ENCODE data around the gene CDC7. TPM values are rescaled to one million over a fixed set of nuclear protein-coding genes. Genes with fewer than 3 reads are reported as not detected.

Gene CDC7
- total and polyA plus RNA-seq, 2 experiments from 2014 or later, result 26.6 to 44.0 TPM

DNA sequence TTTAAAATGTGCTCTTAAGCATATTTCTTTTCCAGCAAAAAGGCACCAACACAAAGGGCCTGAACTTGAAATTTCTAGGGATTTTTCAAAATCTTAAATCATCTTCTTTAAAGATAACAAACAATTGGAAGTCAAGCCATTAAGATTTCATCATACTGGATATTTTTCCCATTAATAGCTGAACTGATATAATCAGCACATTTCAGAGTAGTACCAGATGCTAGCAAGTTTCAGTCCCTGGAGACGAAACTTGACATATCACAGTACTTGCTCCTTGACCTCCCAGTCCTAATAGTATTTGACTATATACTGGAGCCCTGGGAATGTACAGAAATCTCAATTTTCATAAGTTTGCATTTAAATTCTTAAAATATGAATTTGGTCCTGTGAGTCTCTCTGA lies 10.2 kb upstream of the CDC7 start:
- Mint-ChIP-seq H3K27ac (no peak overlapping the region), H3K36me3 (ENCODE audit: low read depth) (no peaks in the 10 kb centered on the region), H3K4me3 (no peak overlapping the region), H3K27me3 (ENCODE audit: insufficient read depth, low read depth, poor library complexity) (peaks cover 1% of the 10 kb centered on the region), H3K9me3 (no peaks in the 10 kb centered on the region), H3K4me1 (no peaks in the 10 kb centered on the region)
- no peaks in the 10 kb centered on the region for H3K36me3 ChIP-seq (ENCODE audit: insufficient read depth)
- H3K4me1 ChIP-seq (ENCODE audit: insufficient read depth), result no peaks in the 10 kb centered on the region
- no peaks in the 10 kb centered on the region for H3K79me2 ChIP-seq (replicated peaks; ENCODE audit: insufficient read depth)
- H3K27ac ChIP-seq (ENCODE audit: low read depth), result no peak overlapping the region
- no peaks in the 10 kb centered on the region for H3K9me2 ChIP-seq (ENCODE audit: insufficient read depth)
- H3F3A ChIP-seq (replicated peaks; ENCODE audit: low read depth), result no peaks in the 10 kb centered on the region
- H2AFZ ChIP-seq, result no peak overlapping the region
- no peak for TF ChIP-seq STAT1 (IDR thresholded peaks at IDR 0.05; ENCODE audit: unreplicated experiment)
- TF ChIP-seq JUNB (IDR thresholded peaks at IDR 0.05; ENCODE audit: unreplicated experiment), result no peak
- no peak for TF ChIP-seq CREB1 (CRISPR knock-in tag; IDR thresholded peaks at IDR 0.05; ENCODE audit: low read depth)
- TF ChIP-seq, protein P1, sequence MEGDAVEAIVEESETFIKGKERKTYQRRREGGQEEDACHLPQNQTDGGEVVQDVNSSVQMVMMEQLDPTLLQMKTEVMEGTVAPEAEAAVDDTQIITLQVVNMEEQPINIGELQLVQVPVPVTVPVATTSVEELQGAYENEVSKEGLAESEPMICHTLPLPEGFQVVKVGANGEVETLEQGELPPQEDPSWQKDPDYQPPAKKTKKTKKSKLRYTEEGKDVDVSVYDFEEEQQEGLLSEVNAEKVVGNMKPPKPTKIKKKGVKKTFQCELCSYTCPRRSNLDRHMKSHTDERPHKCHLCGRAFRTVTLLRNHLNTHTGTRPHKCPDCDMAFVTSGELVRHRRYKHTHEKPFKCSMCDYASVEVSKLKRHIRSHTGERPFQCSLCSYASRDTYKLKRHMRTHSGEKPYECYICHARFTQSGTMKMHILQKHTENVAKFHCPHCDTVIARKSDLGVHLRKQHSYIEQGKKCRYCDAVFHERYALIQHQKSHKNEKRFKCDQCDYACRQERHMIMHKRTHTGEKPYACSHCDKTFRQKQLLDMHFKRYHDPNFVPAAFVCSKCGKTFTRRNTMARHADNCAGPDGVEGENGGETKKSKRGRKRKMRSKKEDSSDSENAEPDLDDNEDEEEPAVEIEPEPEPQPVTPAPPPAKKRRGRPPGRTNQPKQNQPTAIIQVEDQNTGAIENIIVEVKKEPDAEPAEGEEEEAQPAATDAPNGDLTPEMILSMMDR (conservative IDR thresholded peaks at IDR 0.05; ENCODE audit: low read depth in 2 of 2), result no peak
- no peak for TF ChIP-seq ZNF331 (CRISPR knock-in tag; IDR thresholded peaks at IDR 0.05; ENCODE audit: low read depth)
- no peak for TF ChIP-seq ZNF114 (CRISPR knock-in tag; IDR thresholded peaks at IDR 0.05)
- no peak for TF ChIP-seq EZH2 (IDR thresholded peaks at IDR 0.05; ENCODE audit: low read depth, unreplicated experiment)
- TF ChIP-seq, protein P2, sequence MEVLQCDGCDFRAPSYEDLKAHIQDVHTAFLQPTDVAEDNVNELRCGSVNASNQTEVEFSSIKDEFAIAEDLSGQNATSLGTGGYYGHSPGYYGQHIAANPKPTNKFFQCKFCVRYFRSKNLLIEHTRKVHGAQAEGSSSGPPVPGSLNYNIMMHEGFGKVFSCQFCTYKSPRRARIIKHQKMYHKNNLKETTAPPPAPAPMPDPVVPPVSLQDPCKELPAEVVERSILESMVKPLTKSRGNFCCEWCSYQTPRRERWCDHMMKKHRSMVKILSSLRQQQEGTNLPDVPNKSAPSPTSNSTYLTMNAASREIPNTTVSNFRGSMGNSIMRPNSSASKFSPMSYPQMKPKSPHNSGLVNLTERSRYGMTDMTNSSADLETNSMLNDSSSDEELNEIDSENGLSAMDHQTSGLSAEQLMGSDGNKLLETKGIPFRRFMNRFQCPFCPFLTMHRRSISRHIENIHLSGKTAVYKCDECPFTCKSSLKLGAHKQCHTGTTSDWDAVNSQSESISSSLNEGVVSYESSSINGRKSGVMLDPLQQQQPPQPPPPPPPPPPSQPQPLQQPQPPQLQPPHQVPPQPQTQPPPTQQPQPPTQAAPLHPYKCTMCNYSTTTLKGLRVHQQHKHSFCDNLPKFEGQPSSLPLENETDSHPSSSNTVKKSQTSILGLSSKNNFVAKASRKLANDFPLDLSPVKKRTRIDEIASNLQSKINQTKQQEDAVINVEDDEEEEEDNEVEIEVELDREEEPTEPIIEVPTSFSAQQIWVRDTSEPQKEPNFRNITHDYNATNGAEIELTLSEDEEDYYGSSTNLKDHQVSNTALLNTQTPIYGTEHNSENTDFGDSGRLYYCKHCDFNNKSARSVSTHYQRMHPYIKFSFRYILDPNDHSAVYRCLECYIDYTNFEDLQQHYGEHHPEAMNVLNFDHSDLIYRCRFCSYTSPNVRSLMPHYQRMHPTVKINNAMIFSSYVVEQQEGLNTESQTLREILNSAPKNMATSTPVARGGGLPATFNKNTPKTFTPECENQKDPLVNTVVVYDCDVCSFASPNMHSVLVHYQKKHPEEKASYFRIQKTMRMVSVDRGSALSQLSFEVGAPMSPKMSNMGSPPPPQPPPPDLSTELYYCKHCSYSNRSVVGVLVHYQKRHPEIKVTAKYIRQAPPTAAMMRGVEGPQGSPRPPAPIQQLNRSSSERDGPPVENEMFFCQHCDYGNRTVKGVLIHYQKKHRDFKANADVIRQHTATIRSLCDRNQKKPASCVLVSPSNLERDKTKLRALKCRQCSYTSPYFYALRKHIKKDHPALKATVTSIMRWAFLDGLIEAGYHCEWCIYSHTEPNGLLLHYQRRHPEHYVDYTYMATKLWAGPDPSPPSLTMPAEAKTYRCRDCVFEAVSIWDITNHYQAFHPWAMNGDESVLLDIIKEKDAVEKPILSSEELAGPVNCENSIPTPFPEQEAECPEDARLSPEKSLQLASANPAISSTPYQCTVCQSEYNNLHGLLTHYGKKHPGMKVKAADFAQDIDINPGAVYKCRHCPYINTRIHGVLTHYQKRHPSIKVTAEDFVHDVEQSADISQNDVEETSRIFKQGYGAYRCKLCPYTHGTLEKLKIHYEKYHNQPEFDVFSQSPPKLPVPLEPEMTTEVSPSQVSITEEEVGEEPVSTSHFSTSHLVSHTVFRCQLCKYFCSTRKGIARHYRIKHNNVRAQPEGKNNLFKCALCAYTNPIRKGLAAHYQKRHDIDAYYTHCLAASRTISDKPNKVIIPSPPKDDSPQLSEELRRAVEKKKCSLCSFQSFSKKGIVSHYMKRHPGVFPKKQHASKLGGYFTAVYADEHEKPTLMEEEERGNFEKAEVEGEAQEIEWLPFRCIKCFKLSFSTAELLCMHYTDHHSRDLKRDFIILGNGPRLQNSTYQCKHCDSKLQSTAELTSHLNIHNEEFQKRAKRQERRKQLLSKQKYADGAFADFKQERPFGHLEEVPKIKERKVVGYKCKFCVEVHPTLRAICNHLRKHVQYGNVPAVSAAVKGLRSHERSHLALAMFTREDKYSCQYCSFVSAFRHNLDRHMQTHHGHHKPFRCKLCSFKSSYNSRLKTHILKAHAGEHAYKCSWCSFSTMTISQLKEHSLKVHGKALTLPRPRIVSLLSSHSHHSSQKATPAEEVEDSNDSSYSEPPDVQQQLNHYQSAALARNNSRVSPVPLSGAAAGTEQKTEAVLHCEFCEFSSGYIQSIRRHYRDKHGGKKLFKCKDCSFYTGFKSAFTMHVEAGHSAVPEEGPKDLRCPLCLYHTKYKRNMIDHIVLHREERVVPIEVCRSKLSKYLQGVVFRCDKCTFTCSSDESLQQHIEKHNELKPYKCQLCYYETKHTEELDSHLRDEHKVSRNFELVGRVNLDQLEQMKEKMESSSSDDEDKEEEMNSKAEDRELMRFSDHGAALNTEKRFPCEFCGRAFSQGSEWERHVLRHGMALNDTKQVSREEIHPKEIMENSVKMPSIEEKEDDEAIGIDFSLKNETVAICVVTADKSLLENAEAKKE (CRISPR knock-in tag; IDR thresholded peaks at IDR 0.05), result no peak
- no peak for TF ChIP-seq EZH2phosphoT487 (IDR thresholded peaks at IDR 0.05; ENCODE audit: unreplicated experiment)
- TF ChIP-seq, protein P3, sequence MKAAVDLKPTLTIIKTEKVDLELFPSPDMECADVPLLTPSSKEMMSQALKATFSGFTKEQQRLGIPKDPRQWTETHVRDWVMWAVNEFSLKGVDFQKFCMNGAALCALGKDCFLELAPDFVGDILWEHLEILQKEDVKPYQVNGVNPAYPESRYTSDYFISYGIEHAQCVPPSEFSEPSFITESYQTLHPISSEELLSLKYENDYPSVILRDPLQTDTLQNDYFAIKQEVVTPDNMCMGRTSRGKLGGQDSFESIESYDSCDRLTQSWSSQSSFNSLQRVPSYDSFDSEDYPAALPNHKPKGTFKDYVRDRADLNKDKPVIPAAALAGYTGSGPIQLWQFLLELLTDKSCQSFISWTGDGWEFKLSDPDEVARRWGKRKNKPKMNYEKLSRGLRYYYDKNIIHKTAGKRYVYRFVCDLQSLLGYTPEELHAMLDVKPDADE (IDR thresholded peaks at IDR 0.05), result no peak
- TF ChIP-seq NANOG (IDR thresholded peaks at IDR 0.05; ENCODE audit: borderline replicate concordance), result no peak
- TF ChIP-seq, protein P4, sequence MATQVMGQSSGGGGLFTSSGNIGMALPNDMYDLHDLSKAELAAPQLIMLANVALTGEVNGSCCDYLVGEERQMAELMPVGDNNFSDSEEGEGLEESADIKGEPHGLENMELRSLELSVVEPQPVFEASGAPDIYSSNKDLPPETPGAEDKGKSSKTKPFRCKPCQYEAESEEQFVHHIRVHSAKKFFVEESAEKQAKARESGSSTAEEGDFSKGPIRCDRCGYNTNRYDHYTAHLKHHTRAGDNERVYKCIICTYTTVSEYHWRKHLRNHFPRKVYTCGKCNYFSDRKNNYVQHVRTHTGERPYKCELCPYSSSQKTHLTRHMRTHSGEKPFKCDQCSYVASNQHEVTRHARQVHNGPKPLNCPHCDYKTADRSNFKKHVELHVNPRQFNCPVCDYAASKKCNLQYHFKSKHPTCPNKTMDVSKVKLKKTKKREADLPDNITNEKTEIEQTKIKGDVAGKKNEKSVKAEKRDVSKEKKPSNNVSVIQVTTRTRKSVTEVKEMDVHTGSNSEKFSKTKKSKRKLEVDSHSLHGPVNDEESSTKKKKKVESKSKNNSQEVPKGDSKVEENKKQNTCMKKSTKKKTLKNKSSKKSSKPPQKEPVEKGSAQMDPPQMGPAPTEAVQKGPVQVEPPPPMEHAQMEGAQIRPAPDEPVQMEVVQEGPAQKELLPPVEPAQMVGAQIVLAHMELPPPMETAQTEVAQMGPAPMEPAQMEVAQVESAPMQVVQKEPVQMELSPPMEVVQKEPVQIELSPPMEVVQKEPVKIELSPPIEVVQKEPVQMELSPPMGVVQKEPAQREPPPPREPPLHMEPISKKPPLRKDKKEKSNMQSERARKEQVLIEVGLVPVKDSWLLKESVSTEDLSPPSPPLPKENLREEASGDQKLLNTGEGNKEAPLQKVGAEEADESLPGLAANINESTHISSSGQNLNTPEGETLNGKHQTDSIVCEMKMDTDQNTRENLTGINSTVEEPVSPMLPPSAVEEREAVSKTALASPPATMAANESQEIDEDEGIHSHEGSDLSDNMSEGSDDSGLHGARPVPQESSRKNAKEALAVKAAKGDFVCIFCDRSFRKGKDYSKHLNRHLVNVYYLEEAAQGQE (IDR thresholded peaks at IDR 0.05; ENCODE audit: unreplicated experiment), result no peak
- no peak for TF ChIP-seq POLR2AphosphoS5 (IDR thresholded peaks at IDR 0.05; ENCODE audit: low read depth)
- no peaks in the 10 kb centered on the region for H4K20me1 ChIP-seq (replicated peaks; ENCODE audit: insufficient read depth)
- no peaks in the 10 kb centered on the region for H3K27me3 ChIP-seq (ENCODE audit: insufficient read depth)
- no peak overlapping the region for H3K4me2 ChIP-seq
- DNase-seq (ENCODE audit: low spot score), result no peak
- no peak overlapping the region for H3K4me3 ChIP-seq
- no peak for ATAC-seq
